Left renal cortex interstitium (tissue), 4 donors: ENCODE measurements around the gene RNF144A. TPM values are rescaled to one million over a fixed set of nuclear protein-coding genes. Genes with fewer than 3 reads are reported as not detected.
A peak's percentile ranks its signal among the peaks of the same experiment; 100 is the strongest.
"Not testable (repeated sequence)": the region's sequence is repeated elsewhere in the genome, so short reads cannot be mapped to it uniquely, and the experiment has no call there.

Experiments used
- DNase-seq, 4 donors: peaks; one replicate each; pipeline ENCODE4 v3.0.0-alpha.2; 2013; ENCODE audit warnings: low read depth in 4 of 4, low spot score in 2 of 4, missing footprints in 1 of 4
- polyA plus RNA-seq, 4 donors: library from polyadenylated mRNA; unstranded; fragments of 120-200 nt; gene quantifications; one replicate each; pipeline ENCODE4 v1.2.1, GENCODE V29; 2013; ENCODE audit not compliant: insufficient read length in 4 of 4

Gene RNF144A
- polyA plus RNA-seq, result 10 to 100 TPM; 56.4 to 65.6 (median 61.1) TPM

GRCh38 chr2:6917071-6917760 is at the start of gene RNF144A:
Gene RNF144A, plus strand, starts transcription at chr2:6917412. Its CDS starts 79,515 bp downstream, at chr2:6996927.
- DNase-seq, result peak in 1 of 4 donors; percentile 53

- DNase-seq, result no peak
Measured at GRCh38 chr2:6872394-6872793, 44.8 kb upstream of the RNF144A start.

GRCh38 chr2:6874032-6874431 is 43.2 kb upstream of the RNF144A start:
- DNase-seq, result no peak

- DNase-seq, result no peak
Measured at GRCh38 chr2:6876309-6876708, 40.9 kb upstream of the RNF144A start.

- peak in 2 of 4 donors; percentile 11 to 13 for DNase-seq
Measured at GRCh38 chr2:6877402-6878304, 39.6 kb upstream of the RNF144A start, which contains the start of gene RSAD2. Gene RSAD2, plus strand, starts transcription at chr2:6877777. Its CDS starts 24 bp downstream, at chr2:6877801.

GRCh38 chr2:6878549-6878948 is 38.7 kb upstream of the RNF144A start:
- DNase-seq, result no peak

- no peak for DNase-seq
Measured at GRCh38 chr2:6879011-6879410, 38.2 kb upstream of the RNF144A start.

- no peak for DNase-seq
Measured at GRCh38 chr2:6880200-6880733, 36.9 kb upstream of the RNF144A start.

- no peak for DNase-seq
Measured at GRCh38 chr2:6881046-6881445, 36.2 kb upstream of the RNF144A start.

- DNase-seq, result no peak
Measured at GRCh38 chr2:6881516-6881915, 35.7 kb upstream of the RNF144A start.

- peak in 1 of 4 donors; percentile 27 for DNase-seq
Measured at GRCh38 chr2:6883448-6884122, 33.6 kb upstream of the RNF144A start.

- no peak for DNase-seq
Measured at GRCh38 chr2:6885551-6885950, 31.7 kb upstream of the RNF144A start.

GRCh38 chr2:6885968-6886367 is 31.2 kb upstream of the RNF144A start:
- no peak for DNase-seq

GRCh38 chr2:6887751-6888192 is 29.4 kb upstream of the RNF144A start:
- DNase-seq, result no peak

- DNase-seq, result no peak
Measured at GRCh38 chr2:6888724-6889123, 28.5 kb upstream of the RNF144A start.

- no peak for DNase-seq
Measured at GRCh38 chr2:6893876-6894482, 23.2 kb upstream of the RNF144A start.

- no peak for DNase-seq
Measured at GRCh38 chr2:6896930-6897759, 20.1 kb upstream of the RNF144A start.

- DNase-seq, result not testable (repeated sequence)
Measured at GRCh38 chr2:6902581-6902980, 14.6 kb upstream of the RNF144A start.

- no peak for DNase-seq
Measured at GRCh38 chr2:6905668-6906067, 11.5 kb upstream of the RNF144A start.
